Measurements from ENCODE around the gene DTNBP1. TPM values are rescaled to one million over a fixed set of nuclear protein-coding genes. Genes with fewer than 3 reads are reported as not detected.

The DTNBP1 gene
- total RNA-seq, 2 experiments from 2014 or later = 9.8 to 28.0 TPM

DNA sequence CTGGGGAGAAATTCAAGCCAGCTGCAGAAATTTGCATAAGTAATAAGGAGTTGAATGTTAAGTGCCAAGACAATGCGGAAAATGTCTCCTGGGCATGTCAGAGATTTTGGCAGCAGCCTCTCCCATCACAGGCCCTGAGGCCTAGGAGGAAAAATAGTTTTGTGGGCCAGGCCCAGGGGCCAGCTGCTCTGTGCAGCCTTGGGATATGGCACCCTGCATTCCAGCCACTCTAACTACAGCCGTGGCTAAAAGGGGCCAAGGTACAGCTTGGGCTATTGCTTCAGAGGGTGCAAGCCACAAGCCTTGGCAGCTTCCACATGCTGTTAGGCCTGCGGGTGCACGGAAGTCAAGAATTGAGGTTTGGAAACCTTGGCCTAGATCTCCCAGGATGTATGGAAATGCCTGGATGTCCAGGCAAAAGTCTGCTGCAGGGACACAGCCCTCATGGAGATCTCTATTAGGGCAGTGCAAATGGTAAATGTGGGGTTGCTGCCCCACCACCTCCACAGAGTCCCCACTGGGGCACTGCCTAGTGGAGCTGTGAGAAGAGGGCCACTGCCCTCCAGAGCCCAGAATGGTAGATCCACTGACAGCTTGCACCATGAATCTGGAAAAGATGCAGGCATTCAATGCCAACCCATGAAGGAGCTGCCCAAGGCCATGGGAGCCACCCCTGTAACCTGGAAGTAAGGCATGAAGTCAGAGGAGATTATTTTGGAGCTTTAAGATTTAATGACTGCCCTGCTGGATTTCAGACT is 126.5 kb downstream of the DTNBP1 start:
- intact Hi-C loops (cut with micrococcal nuclease; ENCODE audit: unreplicated experiment) = no loop called here
- TF ChIP-seq, protein P1, sequence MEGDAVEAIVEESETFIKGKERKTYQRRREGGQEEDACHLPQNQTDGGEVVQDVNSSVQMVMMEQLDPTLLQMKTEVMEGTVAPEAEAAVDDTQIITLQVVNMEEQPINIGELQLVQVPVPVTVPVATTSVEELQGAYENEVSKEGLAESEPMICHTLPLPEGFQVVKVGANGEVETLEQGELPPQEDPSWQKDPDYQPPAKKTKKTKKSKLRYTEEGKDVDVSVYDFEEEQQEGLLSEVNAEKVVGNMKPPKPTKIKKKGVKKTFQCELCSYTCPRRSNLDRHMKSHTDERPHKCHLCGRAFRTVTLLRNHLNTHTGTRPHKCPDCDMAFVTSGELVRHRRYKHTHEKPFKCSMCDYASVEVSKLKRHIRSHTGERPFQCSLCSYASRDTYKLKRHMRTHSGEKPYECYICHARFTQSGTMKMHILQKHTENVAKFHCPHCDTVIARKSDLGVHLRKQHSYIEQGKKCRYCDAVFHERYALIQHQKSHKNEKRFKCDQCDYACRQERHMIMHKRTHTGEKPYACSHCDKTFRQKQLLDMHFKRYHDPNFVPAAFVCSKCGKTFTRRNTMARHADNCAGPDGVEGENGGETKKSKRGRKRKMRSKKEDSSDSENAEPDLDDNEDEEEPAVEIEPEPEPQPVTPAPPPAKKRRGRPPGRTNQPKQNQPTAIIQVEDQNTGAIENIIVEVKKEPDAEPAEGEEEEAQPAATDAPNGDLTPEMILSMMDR (conservative IDR thresholded peaks at IDR 0.05; ENCODE audit: low read length) = no peak
- TF ChIP-seq EZH2phosphoT487 (IDR thresholded peaks at IDR 0.05; ENCODE audit: borderline replicate concordance, low read depth, low read length) = no peak
- no peaks in the 10 kb centered on the region for H3K36me3 ChIP-seq (ENCODE audit: insufficient read depth, low read length)
- POLR2A ChIA-PET = interaction anchor here (0.6 kb wide), 1 partner anchor 964 kb away, joined by 7 read pairs; no protein-coding TSS in a partner anchor
- no peak for DNase-seq (ENCODE audit: low spot score)
- CTCF ChIA-PET (ENCODE audit: unreplicated experiment) = no interaction called here
- H3K79me2 ChIP-seq (ENCODE audit: insufficient read depth, low read depth, low read length) = no peaks in the 10 kb centered on the region
- H4K20me1 ChIP-seq (ENCODE audit: insufficient read depth, low read length) = no peaks in the 10 kb centered on the region
- no peak overlapping the region for H3K27ac ChIP-seq (ENCODE audit: low read depth, low read length, poor library complexity, severe bottlenecking)
- H3K9me2 ChIP-seq (ENCODE audit: insufficient read depth, low read length) = no peaks in the 10 kb centered on the region
- no peaks in the 10 kb centered on the region for H3K4me1 ChIP-seq (ENCODE audit: insufficient read depth, low read length, poor library complexity, severe bottlenecking)
- H3K9me3 ChIP-seq (ENCODE audit: low read length) = no peaks in the 10 kb centered on the region
- H3K4me2 ChIP-seq (ENCODE audit: low read length) = no peak overlapping the region
- H3K4me3 ChIP-seq (ENCODE audit: low read depth, low read length, poor library complexity, severe bottlenecking) = no peak overlapping the region
- BruUV-seq (replicated peaks) = no TSS peak
- no peak overlapping the region for H2AFZ ChIP-seq (ENCODE audit: low read length)

DNA sequence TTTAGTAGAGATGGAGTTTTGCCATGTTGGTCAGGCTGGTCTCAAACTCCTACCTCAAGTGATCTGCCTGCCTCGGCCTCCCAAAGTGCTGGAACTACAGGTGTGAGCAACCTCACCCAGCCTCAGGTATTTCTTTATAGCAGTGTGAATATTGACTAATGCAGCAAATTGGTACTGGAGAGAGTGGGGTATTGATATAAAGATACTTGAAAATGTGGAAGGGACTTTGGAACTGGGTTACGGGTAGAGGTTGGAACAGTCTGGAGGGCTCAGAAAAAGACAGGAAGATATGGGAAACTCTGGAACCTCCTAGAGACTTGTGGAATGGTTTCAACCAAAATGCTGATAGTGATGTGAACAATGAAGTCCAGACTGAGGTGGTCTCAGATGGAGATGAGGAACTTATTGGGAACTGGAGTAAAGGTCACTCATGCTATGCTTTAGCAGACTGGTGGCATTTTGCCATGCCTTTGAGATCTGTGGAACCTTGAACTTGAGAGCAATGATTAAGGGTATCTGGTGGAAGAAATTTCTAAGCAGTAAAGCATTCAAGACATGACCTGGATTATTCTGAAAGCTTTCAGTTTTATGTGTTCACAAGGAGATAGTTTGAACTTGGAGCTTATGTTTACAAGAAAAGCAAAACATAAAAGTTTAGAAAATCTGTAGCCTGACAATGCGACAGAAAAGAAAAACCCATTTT is 127.2 kb downstream of the DTNBP1 start:
- Histone ChIP-seq H3K9me3 (ENCODE audit: low read length) (no peaks in the 10 kb centered on the region), H3K9me2 (ENCODE audit: insufficient read depth, low read length) (no peaks in the 10 kb centered on the region), H3K4me2 (ENCODE audit: low read length) (no peak overlapping the region), H3K79me2 (ENCODE audit: insufficient read depth, low read depth, low read length) (no peaks in the 10 kb centered on the region), H4K20me1 (ENCODE audit: insufficient read depth, low read length) (no peaks in the 10 kb centered on the region), H3K27ac (ENCODE audit: low read depth, low read length, poor library complexity, severe bottlenecking) (no peak overlapping the region), H2AFZ (ENCODE audit: low read length) (no peak overlapping the region), H3K4me3 (ENCODE audit: low read depth, low read length, poor library complexity, severe bottlenecking) (no peak overlapping the region), H3K36me3 (ENCODE audit: insufficient read depth, low read length) (no peaks in the 10 kb centered on the region), H3K4me1 (ENCODE audit: insufficient read depth, low read length, poor library complexity, severe bottlenecking) (no peaks in the 10 kb centered on the region)
- intact Hi-C loops (cut with micrococcal nuclease; ENCODE audit: unreplicated experiment) = no loop called here
- CTCF ChIA-PET (ENCODE audit: unreplicated experiment) = no interaction called here
- DNase-seq (ENCODE audit: low spot score) = no peak
- POLR2A ChIA-PET = interaction anchor here (0.7 kb wide), 1 partner anchor 568 kb away, joined by 3 read pairs; no protein-coding TSS in a partner anchor
- TF ChIP-seq EZH2phosphoT487 (IDR thresholded peaks at IDR 0.05; ENCODE audit: borderline replicate concordance, low read depth, low read length) = no peak
- TF ChIP-seq, protein P1 (conservative IDR thresholded peaks at IDR 0.05; ENCODE audit: low read length) = no peak
- no TSS peak for BruUV-seq (replicated peaks)

GRCh38 chr6:15534974-15535373 is 127.9 kb downstream of the DTNBP1 start:
- H3K9me3 ChIP-seq (ENCODE audit: low read length) = no peaks in the 10 kb centered on the region
- no peak overlapping the region for H3K4me3 ChIP-seq (ENCODE audit: low read depth, low read length, poor library complexity, severe bottlenecking)
- no peaks in the 10 kb centered on the region for H3K79me2 ChIP-seq (ENCODE audit: insufficient read depth, low read depth, low read length)
- no peaks in the 10 kb centered on the region for H4K20me1 ChIP-seq (ENCODE audit: insufficient read depth, low read length)
- H2AFZ ChIP-seq (ENCODE audit: low read length) = no peak overlapping the region
- POLR2A ChIA-PET = interaction anchor here (0.7 kb wide), 1 partner anchor 568 kb away, joined by 3 read pairs; no protein-coding TSS in a partner anchor
- intact Hi-C loops (cut with micrococcal nuclease; ENCODE audit: unreplicated experiment) = no loop called here
- H3K9me2 ChIP-seq (ENCODE audit: insufficient read depth, low read length) = no peaks in the 10 kb centered on the region
- no peak overlapping the region for H3K4me2 ChIP-seq (ENCODE audit: low read length)
- no TSS peak for BruUV-seq (replicated peaks)
- no peak overlapping the region for H3K27ac ChIP-seq (ENCODE audit: low read depth, low read length, poor library complexity, severe bottlenecking)
- CTCF ChIA-PET (ENCODE audit: unreplicated experiment) = no interaction called here
- H3K36me3 ChIP-seq (ENCODE audit: insufficient read depth, low read length) = no peaks in the 10 kb centered on the region
- H3K4me1 ChIP-seq (ENCODE audit: insufficient read depth, low read length, poor library complexity, severe bottlenecking) = no peaks in the 10 kb centered on the region
- TF ChIP-seq EZH2phosphoT487 (IDR thresholded peaks at IDR 0.05; ENCODE audit: borderline replicate concordance, low read depth, low read length) = no peak
- TF ChIP-seq, protein P1 (conservative IDR thresholded peaks at IDR 0.05; ENCODE audit: low read length) = no peak
- DNase-seq (ENCODE audit: low spot score) = no peak

All from OCI-LY7 (cell line).